GM18909 (cell line): ENCODE measurements around the gene ZNF236.
"Not testable (repeated sequence)": the region's sequence is repeated elsewhere in the genome, so short reads cannot be mapped to it uniquely, and the experiment has no call there.

Experiments
- ATAC-seq: cut with Tn5 transposase; IDR thresholded peaks from one replicate; pipeline ENCODE4 v1.9.1; 2021; ENCODE audit warnings: mild to moderate bottlenecking; ENCODE audit not compliant: unreplicated experiment, poor library complexity

The ZNF236 gene

DNA sequence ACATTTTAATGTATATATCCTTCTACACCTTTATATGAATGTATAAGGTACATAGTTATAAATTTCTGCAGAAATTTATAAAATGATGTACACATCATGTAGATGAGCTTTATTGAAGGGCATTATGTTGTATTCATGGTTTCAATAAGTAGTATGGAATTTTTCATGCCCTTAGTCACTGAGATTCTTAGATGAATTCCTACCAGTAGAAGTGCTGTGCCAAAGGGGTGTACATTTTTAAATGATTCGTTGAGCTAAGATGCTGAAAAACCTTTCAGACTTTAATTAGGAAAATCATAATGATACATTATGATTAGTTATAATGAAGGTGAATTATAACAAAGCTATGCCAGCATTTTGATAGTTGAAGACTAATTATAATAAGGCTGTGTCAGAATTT lies 115.2 kb downstream of the ZNF236 start:
- ATAC-seq, result no peak

DNA sequence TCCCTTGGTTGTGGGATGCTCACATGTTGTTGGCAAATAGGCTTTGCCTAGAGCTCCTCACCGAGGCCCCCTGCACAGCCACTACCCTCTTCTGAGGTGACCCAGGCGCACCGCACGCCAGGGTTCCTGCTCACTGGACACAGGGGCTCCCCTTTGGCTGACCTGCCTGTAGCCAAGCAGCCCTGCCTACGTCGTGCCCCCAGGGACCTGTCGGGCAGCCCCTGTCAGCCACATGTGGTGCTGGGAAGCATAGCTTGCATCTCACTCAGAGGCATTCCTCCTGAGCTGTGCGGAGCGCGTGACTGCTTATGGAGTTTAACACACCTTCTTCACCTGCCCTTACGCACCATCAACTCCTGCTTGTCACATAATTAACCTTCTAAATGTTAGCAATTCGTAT lies 116.3 kb downstream of the ZNF236 start:
- ATAC-seq, result no peak

DNA sequence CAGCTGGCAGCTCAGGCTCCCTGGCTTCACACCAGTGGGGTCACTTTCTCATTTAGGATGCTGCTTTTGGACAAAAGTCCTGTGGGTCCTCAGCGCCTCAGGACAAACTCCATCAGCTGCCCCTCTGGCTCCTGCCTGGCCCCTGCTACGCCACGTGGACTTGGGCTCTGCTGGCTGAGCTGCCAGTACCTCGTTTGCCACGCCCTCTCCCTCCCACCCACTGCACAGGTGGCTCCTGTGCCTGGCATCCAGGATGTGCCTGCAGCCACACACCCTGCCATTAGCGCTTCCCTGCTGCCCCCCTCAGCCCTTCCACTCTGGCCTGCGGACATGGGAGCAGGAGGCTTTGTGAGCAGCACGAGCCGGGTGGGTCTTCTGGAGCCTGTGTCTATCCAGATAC lies 118.9 kb downstream of the ZNF236 start:
- no peak for ATAC-seq

DNA sequence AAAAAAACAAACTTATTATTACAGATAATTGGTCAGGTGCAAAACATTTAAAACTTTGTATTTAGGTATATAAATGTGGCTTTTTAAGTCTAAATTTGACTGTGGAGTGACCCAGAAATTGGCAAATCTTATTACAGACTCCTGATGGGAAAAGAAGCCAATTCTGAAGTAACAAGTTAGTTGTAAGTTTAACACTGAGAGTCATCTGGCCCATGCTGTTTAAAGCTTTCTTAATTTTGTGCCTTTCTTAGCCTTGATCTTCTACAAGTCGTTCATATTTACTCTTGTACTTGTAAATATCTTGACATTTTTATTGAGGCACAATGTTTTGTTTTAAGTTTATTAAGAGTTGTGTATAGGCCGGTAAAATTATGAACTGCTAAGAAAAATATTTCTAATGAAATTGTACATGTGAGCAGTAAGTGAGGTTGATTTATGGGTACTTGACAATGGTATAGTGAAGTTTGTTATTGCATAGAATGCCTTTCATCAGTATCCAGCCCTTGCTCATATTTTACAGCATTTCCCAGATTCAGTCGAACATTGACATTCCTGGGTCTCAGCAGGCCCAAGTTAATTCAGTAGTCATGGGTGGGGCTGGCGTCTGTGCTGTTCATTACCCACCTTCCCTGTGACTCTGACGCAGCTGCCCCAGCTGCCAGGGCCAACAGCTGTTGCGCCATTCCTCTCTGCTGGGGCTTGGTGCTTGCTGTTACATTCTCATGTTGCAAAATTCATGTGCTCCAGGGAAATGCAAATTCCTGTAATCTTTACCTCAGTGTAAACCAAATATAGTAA lies 121.4 kb downstream of the ZNF236 start:
- no peak for ATAC-seq

DNA sequence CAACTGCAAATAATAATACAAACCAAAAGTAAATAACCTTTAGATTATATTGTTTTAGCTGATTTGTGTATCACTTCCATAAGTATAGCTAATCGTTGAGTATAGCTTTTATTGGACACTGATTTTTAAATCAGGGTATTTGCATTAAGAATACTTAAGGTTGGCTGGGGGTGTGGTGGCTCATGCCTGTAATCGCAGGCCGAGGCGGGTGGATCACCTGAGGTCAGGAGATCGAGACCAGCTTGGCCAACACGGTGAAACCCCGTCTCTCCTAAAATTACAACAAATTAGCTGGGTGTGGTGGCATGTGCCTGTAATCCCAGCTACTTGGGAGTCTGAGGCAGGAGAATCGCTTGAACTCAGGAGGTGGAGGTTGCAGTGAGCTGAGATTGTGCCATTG lies 122.0 kb downstream of the ZNF236 start:
- ATAC-seq, result not testable (repeated sequence)

DNA sequence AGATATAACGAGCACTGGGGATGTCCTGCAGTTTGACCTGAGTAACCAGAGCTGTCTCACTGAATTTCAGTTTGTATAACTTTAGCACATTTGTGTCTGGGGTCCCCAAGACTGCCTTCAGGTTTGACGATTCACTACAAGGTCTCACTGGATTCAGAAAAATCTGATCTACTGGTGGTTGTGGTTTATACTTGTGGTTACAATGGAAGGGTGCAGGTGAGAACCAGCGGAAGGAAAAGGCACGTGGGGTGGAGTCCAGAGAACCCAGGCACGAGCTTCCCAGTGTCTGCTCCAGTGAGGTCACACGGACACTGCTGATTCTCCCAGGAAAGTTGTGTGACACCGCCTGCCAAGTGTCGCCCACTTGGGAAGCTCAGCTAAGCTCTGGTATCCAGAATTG lies 126.0 kb downstream of the ZNF236 start:
- ATAC-seq, result no peak

DNA sequence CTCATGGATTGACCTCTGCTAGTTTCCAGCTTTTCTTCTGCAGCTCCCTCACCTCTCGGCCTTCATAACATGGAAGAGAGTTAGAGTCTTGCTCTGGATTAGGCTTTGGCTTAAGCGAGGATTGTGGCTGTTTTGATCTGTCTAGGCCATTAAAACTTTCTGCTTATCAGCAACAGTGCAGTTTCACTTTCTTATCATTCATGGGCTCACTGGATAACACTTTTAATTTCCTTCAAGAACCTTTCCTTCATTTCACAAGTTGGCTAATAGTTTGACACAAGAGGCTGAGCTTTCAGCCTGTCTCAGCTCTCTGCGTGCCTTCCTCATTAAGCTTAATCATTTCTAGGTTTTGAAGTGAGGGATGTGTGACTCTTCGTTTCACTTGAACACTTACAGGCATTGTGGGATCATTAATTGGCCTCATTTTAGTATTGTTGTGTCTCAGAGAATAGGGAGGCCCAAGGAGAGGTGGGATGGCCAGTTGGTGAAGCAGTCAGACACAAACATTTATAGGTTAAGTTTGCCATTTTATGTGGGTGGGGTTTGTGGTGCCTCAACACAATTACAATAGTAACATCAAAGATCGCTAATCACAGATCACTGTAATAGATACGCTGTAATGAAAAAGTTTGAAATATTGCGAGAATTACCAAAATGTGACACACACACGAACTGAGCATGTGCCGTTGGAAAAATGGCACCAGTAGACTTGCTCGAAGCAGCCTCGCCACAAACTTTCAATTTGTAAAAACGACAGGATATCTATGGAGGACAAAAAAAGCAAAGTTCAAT lies 129.3 kb downstream of the ZNF236 start:
- peak; percentile 64 for ATAC-seq

DNA sequence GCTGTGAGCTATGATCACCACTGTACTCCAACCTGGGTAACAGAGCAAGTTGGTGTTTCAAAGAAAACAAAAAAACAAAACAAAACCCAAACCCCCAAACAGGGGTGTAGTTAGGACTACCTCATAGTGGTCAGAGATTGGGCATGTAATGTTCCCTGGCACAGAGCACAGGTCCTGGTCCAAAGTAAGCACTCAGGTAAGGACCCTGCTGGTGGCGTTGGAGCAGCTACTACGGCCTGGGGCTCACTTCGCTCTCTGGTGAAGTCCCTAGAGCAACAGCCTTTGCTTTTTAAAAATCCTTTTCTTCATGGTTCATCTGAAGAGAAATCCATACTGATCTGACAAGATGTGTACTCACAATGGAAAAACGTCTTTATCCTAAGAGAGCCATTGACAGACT lies 130.4 kb downstream of the ZNF236 start:
- no peak for ATAC-seq

DNA sequence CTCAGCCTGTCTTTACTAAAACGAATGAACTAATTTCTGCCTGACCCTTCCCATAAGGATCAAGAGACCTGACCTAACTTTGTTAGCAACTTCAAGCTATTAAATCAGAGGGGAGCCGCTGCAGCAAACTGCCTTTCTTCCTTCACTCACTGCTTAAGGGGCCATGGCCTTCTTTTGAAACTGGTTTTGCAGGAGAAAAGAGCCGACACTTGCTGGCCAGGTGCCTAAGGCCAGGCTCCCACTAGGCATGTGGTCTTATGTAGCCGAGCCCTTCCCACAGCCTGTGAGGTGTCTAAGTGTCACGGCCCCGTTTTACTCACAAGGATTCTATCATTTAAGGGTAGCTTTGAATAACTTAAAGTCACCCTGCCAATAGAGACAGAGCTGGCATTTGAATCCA lies 130.8 kb downstream of the ZNF236 start:
- no peak for ATAC-seq

DNA sequence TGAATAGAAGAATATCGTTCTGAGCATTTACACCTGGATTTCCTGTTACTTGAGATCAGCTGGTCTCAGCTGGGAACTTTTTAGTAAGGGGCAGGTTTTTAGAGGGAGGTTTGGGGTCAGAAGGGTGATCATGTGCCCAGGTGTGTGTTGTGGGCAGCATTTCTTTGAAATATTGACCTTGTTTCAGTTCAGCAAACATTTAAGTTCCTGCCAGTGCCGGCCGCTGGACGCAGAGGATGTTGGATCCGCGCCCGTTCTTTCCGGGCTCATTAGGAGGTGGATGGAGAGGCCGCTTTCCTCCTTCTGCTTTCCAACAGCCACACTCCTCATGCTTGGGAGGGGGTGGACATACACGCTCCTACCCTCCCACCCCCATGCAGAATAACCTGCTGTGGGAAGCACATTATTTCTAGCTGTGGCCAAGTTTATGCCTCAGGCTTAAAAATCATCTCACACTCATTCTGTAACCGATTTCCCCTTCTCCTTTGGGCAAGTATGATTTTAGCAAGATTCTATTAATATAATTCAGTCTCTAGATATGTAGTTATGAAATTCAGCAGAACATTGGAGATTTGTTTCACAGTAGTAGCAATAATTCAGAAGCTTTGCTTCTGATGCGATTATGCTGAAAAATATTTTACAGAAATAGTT lies 131.4 kb downstream of the ZNF236 start:
- ATAC-seq, result no peak

DNA sequence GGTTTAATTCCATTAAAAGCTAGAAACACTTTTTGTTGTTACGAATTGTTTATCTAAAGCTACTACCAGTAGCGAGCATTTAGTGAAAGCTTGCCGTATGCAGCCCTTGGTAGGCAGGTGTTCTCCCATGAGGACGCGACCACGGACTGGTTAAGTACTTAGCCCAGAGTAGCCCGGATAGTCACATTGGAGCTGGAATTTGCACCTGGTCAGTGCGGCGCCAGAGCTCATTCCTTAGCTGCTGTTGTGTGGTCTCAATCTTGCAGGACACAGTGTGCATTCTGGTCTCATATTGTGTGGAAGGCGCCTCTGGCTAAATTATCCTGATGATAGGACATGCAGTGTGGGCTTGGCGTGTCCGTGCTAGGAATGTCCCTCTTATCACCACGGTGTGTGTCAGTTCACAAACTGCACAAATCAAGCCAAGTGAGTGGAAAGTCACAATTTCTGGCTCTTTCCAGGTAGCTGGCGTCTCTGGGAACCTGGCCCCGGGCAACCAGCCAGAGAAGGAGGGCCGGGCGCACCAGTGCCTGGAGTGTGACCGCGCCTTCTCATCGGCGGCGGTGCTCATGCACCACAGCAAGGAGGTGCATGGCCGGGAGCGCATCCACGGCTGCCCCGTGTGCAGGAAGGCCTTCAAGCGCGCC lies 133.3 kb downstream of the ZNF236 start:
- no peak for ATAC-seq

DNA sequence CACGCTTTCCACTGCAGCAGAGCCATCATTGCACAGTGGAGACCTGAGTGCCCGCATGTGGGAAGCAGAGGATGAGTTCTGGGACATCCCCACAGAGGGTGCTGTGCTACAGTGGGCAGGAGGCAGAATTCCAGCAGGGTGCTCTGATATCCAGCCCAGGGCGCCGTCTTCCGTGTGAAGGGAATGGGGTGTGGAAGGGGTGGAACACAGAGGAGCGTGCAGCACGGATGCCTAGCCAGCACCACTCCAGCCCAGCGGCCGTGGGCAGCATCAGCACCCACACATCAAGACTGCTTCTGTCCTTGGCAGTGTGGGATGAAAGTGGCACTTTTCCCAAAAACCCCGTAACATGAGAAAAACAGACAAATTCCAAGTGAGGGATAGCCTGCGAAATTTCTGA lies 134.3 kb downstream of the ZNF236 start:
- no peak for ATAC-seq

DNA sequence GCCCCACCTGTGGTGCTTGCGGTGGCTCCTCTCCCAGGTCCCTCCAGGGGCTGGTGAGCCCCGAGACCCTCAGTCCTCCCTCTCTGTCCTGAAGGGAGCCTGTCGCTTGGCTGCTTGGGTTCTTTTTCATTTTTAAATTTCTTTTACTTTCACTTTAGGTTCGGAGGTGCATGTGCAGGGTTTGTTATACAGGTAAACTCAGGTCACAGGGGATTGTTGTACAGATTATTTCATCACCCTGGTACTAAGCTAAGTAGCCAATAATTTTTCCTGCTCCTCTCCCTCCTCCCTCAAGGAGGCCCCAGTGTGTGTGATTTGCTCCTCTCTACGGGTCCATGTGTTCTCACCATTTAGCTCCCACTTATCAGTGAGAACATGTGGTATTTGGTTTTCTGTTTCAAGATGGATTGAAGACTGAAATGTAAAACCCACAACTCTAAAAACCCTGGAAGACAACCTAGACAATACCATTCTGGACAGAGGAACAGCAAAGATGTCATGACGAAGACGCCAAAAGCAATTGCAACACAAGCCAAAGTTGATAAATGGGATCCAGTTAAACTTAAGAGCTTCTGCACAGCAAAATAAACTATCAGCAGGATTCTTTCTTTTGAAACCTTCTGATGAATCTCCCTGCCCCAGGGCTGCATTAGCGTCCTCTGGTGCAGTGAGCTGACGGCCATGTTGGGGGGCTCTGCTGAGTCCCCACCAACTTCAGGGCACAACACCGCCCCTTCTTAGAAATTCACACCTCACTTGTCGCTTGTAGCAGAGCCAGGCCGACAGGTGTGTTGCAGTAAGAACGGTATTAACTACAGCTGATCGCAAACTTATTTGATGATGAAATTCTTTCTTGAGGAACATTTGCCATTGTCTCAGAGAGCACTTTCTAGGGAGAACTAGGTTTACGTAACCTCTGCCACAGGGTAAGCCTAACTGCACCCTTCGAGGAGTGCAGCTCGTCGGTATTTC lies 135.3 kb downstream of the ZNF236 start:
- no peak for ATAC-seq

DNA sequence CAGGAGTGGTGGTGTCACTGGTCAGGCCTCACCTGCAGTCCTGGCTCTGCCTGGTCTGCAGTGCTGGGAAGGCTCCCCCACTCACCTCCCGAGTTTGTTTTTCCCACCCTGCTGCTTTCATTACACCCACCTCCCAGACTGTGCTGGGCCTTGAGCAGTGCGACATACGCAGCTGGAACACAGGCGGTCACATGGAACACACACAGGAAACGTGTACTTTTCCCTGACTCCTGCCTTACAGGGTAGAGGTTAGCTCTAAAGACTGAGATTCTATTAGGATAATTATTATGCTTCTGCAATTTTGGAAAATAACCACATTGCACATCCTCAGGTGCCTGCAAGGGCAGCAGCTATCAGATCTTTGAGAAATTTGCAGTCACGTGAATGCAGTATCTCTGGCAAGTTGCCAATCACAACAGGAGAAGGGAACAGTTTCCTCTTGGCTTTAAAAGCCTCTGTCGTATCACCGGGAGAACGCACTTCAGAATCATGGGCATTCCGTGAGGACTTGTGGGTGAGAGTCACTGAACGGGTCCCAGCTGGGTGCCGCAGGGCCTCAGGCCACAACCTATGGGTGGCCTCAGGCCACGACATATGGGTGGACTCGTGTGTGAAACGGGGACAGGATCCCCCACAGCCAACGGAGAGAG lies 136.5 kb downstream of the ZNF236 start:
- ATAC-seq, result no peak

DNA sequence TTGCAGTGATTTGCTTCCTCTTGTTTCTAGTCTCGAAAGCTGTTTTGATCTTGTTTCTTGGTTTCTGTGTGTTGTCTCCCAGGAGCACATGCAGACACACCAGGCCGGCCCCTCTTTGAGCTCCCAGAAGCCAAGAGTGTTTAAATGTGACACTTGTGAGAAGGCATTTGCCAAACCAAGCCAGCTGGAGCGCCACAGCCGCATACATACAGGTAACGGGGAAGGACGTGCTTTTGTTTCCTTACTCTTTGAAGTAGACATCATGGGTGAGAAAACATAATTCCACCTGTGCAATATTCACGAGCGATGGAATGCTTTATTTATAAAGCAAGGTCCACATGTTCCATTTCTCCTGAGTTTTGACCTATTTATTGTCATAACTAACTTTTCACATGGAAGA lies 137.2 kb downstream of the ZNF236 start:
- ATAC-seq, result no peak

DNA sequence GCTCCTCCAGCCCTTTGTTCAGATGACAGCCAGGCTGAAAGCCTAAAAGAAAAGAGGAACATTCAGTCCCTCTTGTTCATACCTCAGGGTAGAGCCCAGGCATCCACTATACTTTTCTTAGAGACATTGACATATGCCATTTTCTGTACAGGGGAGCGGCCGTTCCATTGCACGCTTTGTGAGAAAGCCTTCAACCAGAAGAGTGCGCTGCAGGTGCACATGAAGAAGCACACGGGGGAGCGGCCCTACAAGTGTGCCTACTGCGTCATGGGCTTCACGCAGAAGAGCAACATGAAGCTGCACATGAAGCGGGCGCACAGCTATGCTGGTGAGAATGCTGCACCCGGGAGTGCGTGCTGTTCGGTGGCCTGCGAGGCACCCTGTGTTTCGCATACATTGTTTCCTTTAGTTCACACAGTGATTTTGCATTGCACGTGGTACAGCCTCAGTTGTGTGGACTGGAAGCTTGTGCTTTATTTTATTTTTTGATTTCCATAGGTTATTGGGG lies 138.2 kb downstream of the ZNF236 start:
- ATAC-seq, result no peak

DNA sequence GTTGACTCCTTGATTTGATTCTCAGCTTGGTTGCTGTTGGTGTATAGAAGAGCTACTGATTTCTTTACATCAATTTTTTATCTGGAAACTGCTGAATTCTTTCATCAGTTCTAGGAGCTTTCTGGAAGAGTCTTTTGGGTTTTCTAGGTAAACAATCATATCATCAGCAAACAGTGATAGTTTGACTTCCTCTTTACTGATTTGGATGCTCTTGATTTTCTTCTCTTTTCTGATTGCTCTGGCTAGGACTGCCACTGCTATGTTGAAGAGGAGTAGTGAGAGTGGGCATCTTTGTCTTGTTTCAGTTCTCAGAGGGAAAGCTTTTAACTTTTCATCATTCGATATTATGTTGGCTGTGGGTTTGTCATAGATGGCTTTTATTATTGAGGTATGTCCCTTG lies 140.5 kb downstream of the ZNF236 start:
- ATAC-seq, result no peak

DNA sequence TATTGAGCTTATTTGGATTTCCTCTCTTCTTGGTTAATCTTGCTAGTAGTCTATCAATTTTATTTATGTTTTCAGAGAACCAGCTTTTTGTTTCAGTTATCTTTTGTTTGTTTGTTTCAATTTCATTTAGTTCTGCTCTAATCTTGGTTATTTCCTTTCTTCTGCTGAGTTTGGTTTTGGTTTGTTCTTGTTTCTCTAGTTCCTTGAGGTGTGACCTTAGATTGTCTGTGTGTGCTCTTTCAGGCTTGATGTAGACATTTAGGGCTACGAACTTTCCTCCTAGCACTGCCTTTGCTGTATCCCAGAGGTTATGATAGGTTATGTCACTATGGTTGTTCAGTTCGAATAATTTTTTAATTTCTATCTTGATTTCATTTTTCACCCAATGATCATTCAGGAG lies 141.6 kb downstream of the ZNF236 start:
- ATAC-seq, result no peak

DNA sequence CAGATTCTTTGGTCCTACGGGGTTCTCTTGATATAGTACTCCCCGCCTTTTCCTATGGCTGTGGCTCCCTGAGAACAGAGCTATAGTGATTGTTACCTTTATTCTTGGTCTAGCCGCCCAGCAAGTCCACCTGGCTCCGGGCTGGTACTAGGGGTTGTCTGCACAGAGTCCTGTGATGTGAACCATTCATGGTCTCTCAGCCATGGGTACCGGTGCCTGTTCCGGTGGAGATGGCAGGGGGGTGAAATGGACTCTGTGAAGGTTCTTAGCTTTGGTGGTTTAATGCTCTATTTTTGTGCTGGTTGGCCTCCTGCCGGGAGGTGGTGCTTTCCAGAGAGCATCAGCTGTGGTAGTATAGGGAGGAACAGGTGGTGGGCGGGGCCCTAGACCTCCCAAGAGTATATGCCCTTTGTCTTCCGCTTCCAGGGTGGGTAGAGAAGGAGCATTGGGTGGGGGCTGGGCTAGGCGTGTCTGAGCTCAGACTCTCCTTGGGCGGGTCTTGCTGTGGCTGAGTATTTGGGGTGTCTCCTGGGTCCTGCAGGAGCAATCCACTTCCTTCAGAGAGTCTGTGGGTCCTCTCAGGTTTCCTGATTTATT lies 143.3 kb downstream of the ZNF236 start:
- peak; percentile 78 for ATAC-seq
